K562 (cell line): ENCODE measurements around the gene ZNF202. TPM values are rescaled to one million over a fixed set of nuclear protein-coding genes. Genes with fewer than 3 reads are reported as not detected.
A peak's percentile ranks its signal among the peaks of the same experiment; 100 is the strongest.

Source experiments
- ATAC-seq: fragments of 200-7000 bp; cut with Tn5 transposase; 3 replicates; pipeline ENCODE4 v1.9.1; 2020; ENCODE audit warnings: moderate library complexity
- BruUV-seq: library from RNA; stranded (reverse); fragments of 400-500 nt; replicated peaks from 2 replicates; lab custom pipeline; 2021; lab: Mats Ljungman, UMichigan
- CTCF ChIA-PET: fragments of 300-600 bp; formaldehyde crosslinking; extraction: SDS; loops from one replicate; lab custom pipeline; 2021; ENCODE audit warnings: low intra/inter-chr PET ratio; lab: Yijun Ruan, JAX
- POLR2A ChIA-PET: fragments of 300-600, 350-650 bp; sonication (Branson Sonifier 250); formaldehyde crosslinking; extraction: SDS; loops from one replicate; lab custom pipeline; 2021; ENCODE audit warnings: antibody characterized with exemption, inconsistent platforms; lab: Yijun Ruan, JAX
- DNase-seq, 4 experiments: peaks; one replicate each; pipeline versions ENCODE4 v3.0.0 to v3.0.0-alpha.2; 2011 to 2018; ENCODE audit warnings: low spot score in 3 of 4, mixed read lengths in 3 of 4; ENCODE audit errors: extremely low read depth in 1 of 4
- FAIRE-seq: peaks from 2 replicates; lab custom pipeline; 2011; peaks lifted over from hg19 to GRCh38; lab: Jason Lieb, UNC
- H2AFZ ChIP-seq: 2 replicates; pipeline ENCODE4 v1.6.0; 2011; ENCODE audit warnings: low read depth, low read length, control low read depth, inconsistent platforms
- H3K27ac ChIP-seq: fragments of 200-600 bp; 3 replicates; pipeline ENCODE4 v1.8.0; 2011; ENCODE audit warnings: low read depth, mild to moderate bottlenecking, control low read depth, inconsistent platforms, low read length, moderate library complexity, mixed read lengths; ENCODE audit errors: extremely low read depth
- H3K27me3 ChIP-seq, 2 experiments: fragments of 300-600 bp in 1 of 2; 2 replicates in 1 of 2; 3 replicates in 1 of 2; pipeline versions ENCODE4 v1.6.0 to v1.8.0; 2011; ENCODE audit warnings: inconsistent platforms in 2 of 2, low read length in 2 of 2, mild to moderate bottlenecking in 1 of 2, mixed read lengths in 1 of 2, moderate library complexity in 1 of 2; ENCODE audit not compliant: control insufficient read depth in 2 of 2, insufficient read depth in 2 of 2
- H3K36me3 ChIP-seq: fragments of 300-600 bp; 3 replicates; pipeline ENCODE4 v1.8.0; 2011; ENCODE audit warnings: mild to moderate bottlenecking, low read length, inconsistent platforms; ENCODE audit not compliant: control insufficient read depth, insufficient read depth
- H3K4me1 ChIP-seq, 2 experiments: fragments of 200-600 bp in 1 of 2; replicated peaks in 1 of 2; 2 replicates in 1 of 2; 3 replicates in 1 of 2; pipeline versions ENCODE4 v1.5.1 to v1.8.0; 2011; ENCODE audit warnings: inconsistent platforms in 2 of 2, low read length in 2 of 2, mild to moderate bottlenecking in 1 of 2, mixed read lengths in 1 of 2, moderate library complexity in 1 of 2; ENCODE audit not compliant: control insufficient read depth in 2 of 2, insufficient read depth in 2 of 2
- H3K4me2 ChIP-seq: 2 replicates; pipeline ENCODE4 v1.6.1; 2011; ENCODE audit warnings: low read length, control low read depth, inconsistent platforms, mixed read lengths; ENCODE audit not compliant: insufficient read depth
- H3K4me3 ChIP-seq: fragments of 200-600 bp; sonication (generic), shearing (Covaris generic); 2 replicates; pipeline ENCODE4 v1.5.1; 2016; ENCODE audit warnings: control low read depth, inconsistent platforms
- H3K79me2 ChIP-seq: fragments of 200-600 bp; 3 replicates; pipeline ENCODE4 v1.8.0; 2011; ENCODE audit warnings: low read length, inconsistent platforms; ENCODE audit not compliant: control insufficient read depth, insufficient read depth
- H3K9ac ChIP-seq, 2 experiments: 2 replicates each; pipeline versions ENCODE4 v1.6.0 to v1.6.1; 2011; ENCODE audit warnings: low read depth in 2 of 2, low read length in 2 of 2, control low read depth in 1 of 2, inconsistent platforms in 1 of 2, mild to moderate bottlenecking in 1 of 2, mixed read lengths in 1 of 2; ENCODE audit not compliant: insufficient read depth in 1 of 2
- H3K9me1 ChIP-seq: one replicate; pipeline ENCODE4 v1.6.0; 2011; ENCODE audit warnings: inconsistent platforms, mild to moderate bottlenecking, low read length, moderate library complexity; ENCODE audit not compliant: control insufficient read depth, insufficient read depth
- H3K9me3 ChIP-seq: replicated peaks from 2 replicates; pipeline ENCODE4 v1.5.1; 2011; ENCODE audit warnings: low read depth, low read length, inconsistent platforms; ENCODE audit not compliant: control insufficient read depth, insufficient read depth
- H4K20me1 ChIP-seq: replicated peaks from 2 replicates; pipeline ENCODE4 v1.6.1; 2011; ENCODE audit warnings: low read length, inconsistent platforms, mixed read lengths; ENCODE audit not compliant: control insufficient read depth, insufficient read depth
- ZNF707 ChIP-seq: fragments of 250-450 bp; sonication (Bioruptor Pico); conservative IDR thresholded peaks from 2 replicates; pipeline ENCODE4 v1.8.0; 2022; ENCODE audit warnings: inconsistent platforms, mild to moderate bottlenecking, moderate library complexity
- WGBS: fragments of 100-300 bp; shearing (Covaris generic); methylation state at CpG from one replicate; pipeline ENCODE4 v1.1.6; 2016; ENCODE audit warnings: low coverage, mixed read lengths; ENCODE audit not compliant: insufficient coverage; ENCODE audit errors: missing lambda C conversion rate; 5-methylcytosine and 5-hydroxymethylcytosine counted together
- in situ Hi-C: fragments of 300-500 bp; cut with MboI; formaldehyde crosslinking; loops from 4 replicates; pipeline ENCODE4 v1.15.0; 2018; ENCODE audit warnings: inconsistent platforms, mixed read lengths
- intact Hi-C: fragments of 100-400 bp; cut with micrococcal nuclease; formaldehyde crosslinking; loops from 2 replicates; pipeline ENCODE4 v1.14.2; 2022
- polyA plus RNA-seq, 8 experiments: library from polyadenylated mRNA; depleted of rRNA in 4 of 8; stranded (reverse) in 5 of 8; unstranded in 3 of 8; fragments of >200 nt; fragmentation: Nextera tagmentation in 2 of 8; fragmentation: Illumina TruSeq in 1 of 8; extraction: Ambion mirVana in 2 of 8; extraction: Trizol in 1 of 8; gene quantifications; 2 replicates each; pipeline versions ENCODE4 v1.2.1 to v1.2.3, GENCODE V29; 2011 to 2014; ENCODE audit warnings: inconsistent platforms in 1 of 8, missing spikeins in 1 of 8
- total RNA-seq, 7 experiments: library from RNA; depleted of rRNA in 6 of 7; stranded (reverse); fragments of >200 nt in 6 of 7; fragmentation: Illumina TruSeq in 2 of 7; extraction: Trizol in 2 of 7; gene quantifications; 2 replicates each; pipeline versions ENCODE4 v1.2.1 to v1.2.3, GENCODE V29; 2011 to 2021; ENCODE audit warnings: low replicate concordance in 1 of 7
- TF ChIP-seq, protein P1 (sequence below): IDR thresholded peaks from 3 replicates; pipeline ENCODE4 v1.6.1; 2011; ENCODE audit warnings: borderline replicate concordance, mild to moderate bottlenecking, moderate library complexity; ENCODE audit not compliant: insufficient read length; ENCODE audit errors: extremely low read depth

ZNF202 gene
- total and polyA plus RNA-seq, 9 of the 15 experiments (the other 6 are each of a cell fraction or from before 2014, with no cell fraction given): 2.3 to 18.7 (median 12.7) TPM

DNA sequence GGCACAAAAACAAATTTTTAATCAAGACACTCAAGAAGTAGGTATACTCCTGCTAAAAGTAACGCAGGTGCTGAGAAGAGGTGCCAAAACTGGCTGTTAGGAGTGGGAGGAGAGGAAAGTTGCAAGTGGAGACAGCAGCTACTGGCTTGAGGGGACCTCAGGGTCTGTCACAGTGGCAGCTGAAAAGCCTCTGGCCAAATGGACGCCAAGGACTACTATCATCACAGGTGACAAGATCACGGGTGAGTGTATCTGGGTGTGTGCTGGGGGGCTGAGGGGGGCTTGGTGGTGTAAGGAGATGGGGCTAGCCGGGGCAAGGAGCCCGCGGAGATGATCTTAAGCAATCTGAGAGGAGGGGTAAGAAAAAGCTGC, 687 bp downstream of the ZNF202 start:
- 0% methylated on average over 6 of the region's 6 CpGs for WGBS
- no TSS peak for BruUV-seq
- TF ChIP-seq, protein P1, sequence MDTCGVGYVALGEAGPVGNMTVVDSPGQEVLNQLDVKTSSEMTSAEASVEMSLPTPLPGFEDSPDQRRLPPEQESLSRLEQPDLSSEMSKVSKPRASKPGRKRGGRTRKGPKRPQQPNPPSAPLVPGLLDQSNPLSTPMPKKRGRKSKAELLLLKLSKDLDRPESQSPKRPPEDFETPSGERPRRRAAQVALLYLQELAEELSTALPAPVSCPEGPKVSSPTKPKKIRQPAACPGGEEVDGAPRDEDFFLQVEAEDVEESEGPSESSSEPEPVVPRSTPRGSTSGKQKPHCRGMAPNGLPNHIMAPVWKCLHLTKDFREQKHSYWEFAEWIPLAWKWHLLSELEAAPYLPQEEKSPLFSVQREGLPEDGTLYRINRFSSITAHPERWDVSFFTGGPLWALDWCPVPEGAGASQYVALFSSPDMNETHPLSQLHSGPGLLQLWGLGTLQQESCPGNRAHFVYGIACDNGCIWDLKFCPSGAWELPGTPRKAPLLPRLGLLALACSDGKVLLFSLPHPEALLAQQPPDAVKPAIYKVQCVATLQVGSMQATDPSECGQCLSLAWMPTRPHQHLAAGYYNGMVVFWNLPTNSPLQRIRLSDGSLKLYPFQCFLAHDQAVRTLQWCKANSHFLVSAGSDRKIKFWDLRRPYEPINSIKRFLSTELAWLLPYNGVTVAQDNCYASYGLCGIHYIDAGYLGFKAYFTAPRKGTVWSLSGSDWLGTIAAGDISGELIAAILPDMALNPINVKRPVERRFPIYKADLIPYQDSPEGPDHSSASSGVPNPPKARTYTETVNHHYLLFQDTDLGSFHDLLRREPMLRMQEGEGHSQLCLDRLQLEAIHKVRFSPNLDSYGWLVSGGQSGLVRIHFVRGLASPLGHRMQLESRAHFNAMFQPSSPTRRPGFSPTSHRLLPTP: no peak
- no peak for TF ChIP-seq ZNF707 (CRISPR knock-in tag)
- TF ChIP-seq, all 486 proteins: peak for 0
- ATAC-seq (peak; percentile 5), DNase-seq (peak in 1 of 4 experiments; percentile 27), FAIRE-seq (no peak)
- POLR2A ChIA-PET: interaction anchor here (0.7 to 1.1 kb wide), 3 partner anchors 9 to 316 kb away, joined by 3 read pairs; no protein-coding TSS in a partner anchor
- Histone ChIP-seq H3K4me2 (peak overlapping the region; percentile 88), H3K27me3 (no peaks in the 10 kb centered on the region), H3K4me3 (peak overlapping the region; percentile 92), H3K9ac (peak overlapping the region; percentile 86 to 91), H3K9me1 (no peaks in the 10 kb centered on the region), H3K36me3 (peaks cover 45% of the 10 kb centered on the region), H4K20me1 (no peaks in the 10 kb centered on the region), H3K79me2 (peaks cover 59% of the 10 kb centered on the region), H2AFZ (peak overlapping the region; percentile 94), H3K4me1 (peaks cover 11 to 20% of the 10 kb centered on the region in 2 experiments; a peak in 4 of 5 replicates), H3K27ac (peak overlapping the region; percentile 87), H3K9me3 (no peaks in the 10 kb centered on the region)
- CTCF ChIA-PET: no interaction called here
- in situ Hi-C loops (no loop called here), intact Hi-C loops (loop anchor here (10.0 kb wide), 1 partner anchor 454 kb away; no protein-coding TSS in a partner anchor)
